CD4-positive, alpha-beta T cell treated with Interleukin-15 for 4 hours (primary cell): ENCODE data around the gene LRRC56.
A peak's percentile ranks its signal among the peaks of the same experiment; 100 is the strongest.

Experiments used
- DNase-seq: peaks from one replicate; pipeline ENCODE4 v3.0.0-alpha.2; 2020; ENCODE audit warnings: low spot score

The LRRC56 gene

GRCh38 chr11:540583-541432, 3.5 kb downstream of the LRRC56 start:
- no peak for DNase-seq

GRCh38 chr11:541433-541885, 4.1 kb downstream of the LRRC56 start:
- DNase-seq: no peak

GRCh38 chr11:544817-545166, 7.5 kb downstream of the LRRC56 start:
- no peak for DNase-seq

GRCh38 chr11:545171-545570, 7.8 kb downstream of the LRRC56 start:
- no peak for DNase-seq

DNA sequence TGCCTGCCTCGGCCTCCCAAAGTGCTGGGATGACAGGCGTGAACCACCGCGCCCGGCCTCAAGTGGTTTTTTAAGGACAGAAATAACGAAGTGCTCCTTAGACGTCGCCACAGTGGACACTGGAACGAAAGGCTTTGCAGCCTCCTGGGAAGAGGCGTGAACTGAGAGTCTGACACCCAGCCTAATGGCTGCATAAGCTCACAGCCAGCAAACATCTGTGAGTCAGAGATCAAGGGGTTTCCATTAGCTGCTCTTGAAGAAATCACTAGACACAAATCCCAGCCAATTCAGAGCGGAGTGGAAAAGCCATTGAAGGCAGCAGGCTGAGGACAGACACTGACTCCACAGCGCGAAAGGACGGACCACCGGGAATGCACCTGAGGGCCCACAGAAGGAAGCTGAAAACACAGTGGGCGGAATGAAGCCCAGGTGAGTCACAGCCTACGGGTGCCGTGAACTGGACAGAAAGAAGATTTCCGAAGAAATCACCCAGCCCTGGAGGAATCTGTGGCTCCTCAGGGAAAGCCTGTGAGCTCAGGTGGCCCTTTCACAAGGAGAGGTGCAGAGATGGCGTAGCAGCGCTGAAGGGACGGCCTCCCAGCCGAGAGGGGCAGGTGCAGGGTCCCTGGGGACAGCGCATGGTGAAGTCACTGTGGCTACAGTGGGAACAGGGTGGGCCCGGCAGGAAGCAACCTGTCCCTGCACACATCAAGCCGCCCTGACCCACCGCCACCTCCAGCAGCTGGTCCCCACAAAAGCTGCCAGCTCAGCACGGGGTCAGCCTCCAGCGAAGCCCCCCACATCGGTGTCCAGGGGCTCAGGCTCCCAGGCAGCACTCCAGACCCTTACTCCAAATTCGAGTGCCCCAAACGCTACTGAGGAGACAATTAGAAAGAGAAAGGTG, 11.6 kb downstream of the LRRC56 start:
- no peak for DNase-seq

- no peak for DNase-seq
Observed at GRCh38 chr11:550021-550745, 12.9 kb downstream of the LRRC56 start.

DNA sequence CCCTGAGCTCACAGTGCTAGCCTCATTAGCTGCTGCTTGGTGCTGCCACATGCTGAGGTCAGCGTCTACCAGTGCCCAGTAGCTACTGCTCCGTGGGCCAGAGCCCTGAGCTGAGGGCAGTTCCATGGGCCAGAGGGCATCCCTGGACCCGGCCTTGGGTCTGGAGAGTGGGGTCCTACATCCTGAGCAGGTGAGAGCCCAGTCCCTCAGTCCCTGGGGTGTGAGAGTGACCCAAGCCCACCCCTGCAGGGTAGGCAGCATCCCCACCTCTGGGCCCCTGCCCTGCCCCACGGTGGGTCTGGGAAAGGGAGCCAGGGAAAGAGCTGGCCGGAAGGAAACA, 13.4 kb downstream of the LRRC56 start:
- DNase-seq: no peak

- no peak for DNase-seq
Observed at GRCh38 chr11:551131-551530, 13.8 kb downstream of the LRRC56 start.

- DNase-seq: no peak
Observed at GRCh38 chr11:551596-551995, 14.3 kb downstream of the LRRC56 start.

DNA sequence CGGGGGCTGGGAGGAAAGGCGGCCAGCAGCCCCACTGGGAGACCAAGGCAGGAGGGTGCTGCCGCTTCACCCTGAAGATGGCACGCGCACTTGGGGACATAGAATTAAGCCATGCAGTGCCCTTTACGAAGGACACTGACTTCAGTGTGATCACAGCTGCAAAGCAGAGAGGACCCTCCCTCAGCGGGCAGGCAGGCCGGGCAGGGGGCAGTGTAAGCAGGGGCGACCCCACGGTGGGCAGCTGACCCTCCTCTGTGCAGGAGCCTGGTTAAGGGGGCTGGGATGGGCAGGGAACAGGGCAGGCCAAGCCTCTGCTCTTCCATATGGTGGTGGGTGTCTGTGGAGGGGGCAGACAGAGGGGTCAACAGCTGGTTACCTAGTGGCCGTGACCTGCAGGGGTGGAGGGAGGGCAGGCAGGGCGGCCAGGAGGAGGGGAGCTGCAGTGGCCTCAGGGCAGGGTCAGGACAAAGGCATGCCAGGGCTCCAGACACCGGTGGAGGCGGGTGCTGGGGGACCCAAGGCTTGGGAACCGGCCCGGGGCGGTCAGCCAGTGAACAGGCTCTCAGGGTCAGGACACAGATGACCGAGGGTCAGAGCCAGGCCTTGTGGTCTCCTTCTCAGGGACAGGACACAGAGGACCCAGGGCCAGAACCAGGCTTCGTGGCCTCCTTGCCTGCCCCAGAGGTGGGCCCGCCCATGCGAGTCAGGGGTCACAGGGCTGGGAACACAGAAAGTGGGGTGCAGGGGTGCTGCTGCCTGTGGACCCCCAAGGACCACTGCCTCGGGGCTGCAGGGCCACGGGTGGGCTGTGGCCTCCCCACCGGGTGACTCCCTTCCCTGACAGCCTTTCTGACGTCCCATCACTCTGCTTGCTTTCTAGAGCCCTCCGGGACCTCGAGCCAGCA, 16.0 kb downstream of the LRRC56 start:
- DNase-seq: no peak

GRCh38 chr11:553988-554340, 16.6 kb downstream of the LRRC56 start:
- DNase-seq: no peak

DNA sequence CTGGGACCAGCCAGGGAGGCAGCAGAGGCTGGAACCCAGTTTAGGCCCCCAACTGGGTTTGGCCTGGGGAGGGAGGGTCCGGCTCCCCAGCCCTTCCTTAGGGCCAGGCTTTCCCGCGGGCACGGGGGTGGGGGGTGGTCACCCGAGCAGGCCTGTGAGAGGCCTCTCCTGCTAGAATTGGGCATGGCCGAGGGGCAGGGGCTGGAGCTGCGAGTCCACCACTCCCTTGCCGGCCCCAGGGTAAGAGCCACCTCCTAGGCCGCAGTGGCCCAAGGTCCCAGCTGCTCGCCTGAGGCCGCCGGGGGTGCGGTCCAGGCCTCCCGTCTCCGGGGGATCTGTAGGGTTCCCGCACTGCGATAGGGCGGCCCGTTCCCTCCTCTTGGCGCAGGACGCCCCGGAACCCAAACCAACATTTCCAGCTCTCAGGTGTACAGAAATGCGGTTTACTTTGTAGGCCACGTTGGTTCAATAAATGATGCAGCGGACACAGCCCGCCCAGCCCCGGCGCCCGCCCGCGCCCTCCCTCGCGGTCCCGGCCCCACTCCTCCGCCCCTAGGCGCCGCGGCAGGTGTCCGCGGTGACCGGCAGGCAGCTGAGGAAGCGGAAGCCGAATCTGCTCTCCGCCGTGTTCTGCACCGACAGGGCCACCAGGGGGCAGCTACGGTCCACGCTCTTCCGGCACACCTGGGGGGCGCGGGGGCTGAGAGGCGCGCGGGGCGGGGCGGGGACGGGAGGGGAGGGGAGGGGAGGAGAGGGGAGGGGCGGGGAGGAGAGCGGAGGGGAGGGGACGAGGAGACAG, 17.3 kb downstream of the LRRC56 start:
- DNase-seq: peak; percentile 80

DNA sequence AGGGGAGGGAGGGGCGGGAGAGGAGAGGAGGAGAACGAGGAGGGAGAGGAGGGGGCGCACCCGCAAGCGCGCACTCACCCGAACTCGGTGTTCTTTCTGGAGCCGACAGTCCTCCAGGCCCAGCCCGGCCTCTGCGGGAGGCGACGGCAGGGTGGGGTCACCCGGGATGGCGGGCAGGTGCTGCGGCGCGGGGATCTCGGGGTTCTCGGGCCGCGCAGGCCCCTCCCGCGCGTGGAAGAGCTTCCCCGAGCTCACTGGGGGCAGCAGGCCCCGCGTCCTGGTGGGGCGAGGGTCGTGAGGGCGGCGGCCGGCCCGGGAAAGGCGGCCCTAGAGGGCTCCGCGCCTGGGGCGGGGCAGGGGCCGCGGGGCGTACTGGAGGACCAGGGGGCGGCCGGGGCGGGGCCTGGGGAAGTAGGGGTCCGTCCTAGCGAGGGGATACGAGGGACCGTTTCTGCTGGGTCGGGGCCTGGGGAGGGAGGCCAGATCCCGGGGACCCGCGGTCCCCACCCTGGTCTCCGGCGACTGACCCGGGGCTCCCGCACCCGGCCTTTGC, 18.0 kb downstream of the LRRC56 start:
- no peak for DNase-seq

- no peak for DNase-seq
Observed at GRCh38 chr11:555780-556661, 18.7 kb downstream of the LRRC56 start.

DNA sequence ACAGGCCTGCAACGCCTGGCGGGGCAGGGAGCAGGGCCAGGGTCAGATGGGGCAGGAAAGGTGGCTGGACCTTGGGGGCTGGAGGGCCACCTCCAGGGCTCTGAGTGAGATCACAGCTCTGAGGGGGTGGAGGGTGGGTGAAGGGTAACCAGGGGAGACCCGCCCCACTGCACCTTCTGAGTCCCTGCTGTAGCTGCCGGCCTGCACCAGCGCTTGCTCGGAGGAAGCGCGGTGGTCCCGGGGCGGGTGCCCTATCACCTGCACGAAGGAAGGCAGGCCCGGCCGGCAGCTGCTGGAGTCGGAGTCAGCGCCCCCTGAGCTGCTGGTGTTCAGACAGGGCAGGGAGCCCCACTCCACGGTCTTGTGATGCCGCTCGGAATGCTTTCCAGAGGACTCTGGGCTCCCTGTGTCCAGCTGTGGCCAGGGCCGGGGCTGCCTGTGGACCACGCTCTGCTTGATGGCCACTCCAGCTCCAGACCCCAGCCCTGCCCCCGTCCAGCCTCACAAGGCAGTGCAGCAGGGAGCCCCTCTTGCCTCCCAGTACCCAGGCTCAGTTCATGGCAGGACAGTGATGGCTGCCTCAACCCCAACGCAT, 19.4 kb downstream of the LRRC56 start:
- no peak for DNase-seq

GRCh38 chr11:557328-558132, 20.2 kb downstream of the LRRC56 start:
- no peak for DNase-seq

GRCh38 chr11:558503-558902, 21.2 kb downstream of the LRRC56 start:
- no peak for DNase-seq

DNA sequence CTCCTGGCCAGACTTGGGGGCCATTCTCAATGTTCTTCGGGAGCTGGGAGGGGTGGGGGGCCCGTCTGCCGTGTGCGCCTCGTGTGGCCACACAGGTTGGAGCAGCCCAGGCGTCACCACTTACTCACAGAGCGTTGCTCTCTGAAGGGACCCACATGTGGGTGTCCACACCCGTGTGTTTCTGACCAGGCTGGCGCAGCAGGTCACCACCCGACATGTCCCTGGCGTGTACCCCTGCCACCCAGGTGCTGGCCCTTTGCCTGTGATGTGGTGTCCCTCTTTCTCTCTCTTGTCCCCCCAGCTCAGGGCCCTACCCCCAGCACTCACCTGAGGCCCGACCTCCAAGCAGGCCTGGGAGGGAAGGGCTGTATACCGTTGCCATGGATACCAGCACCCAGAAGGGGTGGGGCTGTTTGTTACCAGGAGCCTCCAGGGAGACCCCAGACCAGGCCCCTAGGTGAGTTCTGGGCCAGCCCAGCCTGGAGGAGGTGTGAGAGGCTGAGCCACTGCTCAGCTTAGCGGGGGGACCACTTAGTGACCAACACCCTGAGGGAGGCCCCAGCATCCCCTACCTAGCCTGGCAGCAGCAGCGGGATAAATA, 21.8 kb downstream of the LRRC56 start:
- no peak for DNase-seq
